Adrenal gland (tissue), 12 donors: ENCODE measurements around the gene THADA. TPM values are rescaled to one million over a fixed set of nuclear protein-coding genes. Genes with fewer than 3 reads are reported as not detected.
A peak's percentile ranks its signal among the peaks of the same experiment; 100 is the strongest.

Experiments
- DNase-seq, 7 donors: peaks; one replicate each; pipeline ENCODE4 v3.0.0-alpha.2; 2019 to 2020
- H3K27ac ChIP-seq, 5 donors: fragments of 200-600 bp; sonication (generic) in 4 of 5; 1 replicate in 3 of 5; 2 replicates in 2 of 5; pipeline versions ENCODE4 v1.5.1 to v1.8.0; 2016 to 2020; ENCODE audit warnings: mild to moderate bottlenecking in 1 of 5
- H3K27me3 ChIP-seq: fragments of 200-600 bp; 2 replicates; pipeline ENCODE4 v1.8.0; 2021
- H3K36me3 ChIP-seq, 2 donors: fragments of 200-600 bp; replicated peaks in 1 of 2; 1 replicate in 1 of 2; 2 replicates in 1 of 2; pipeline versions ENCODE4 v1.5.1 to v1.8.0; 2018 to 2022
- H3K4me1 ChIP-seq, 2 donors: fragments of 200-600 bp; replicated peaks in 1 of 2; 1 replicate in 1 of 2; 2 replicates in 1 of 2; pipeline versions ENCODE4 v1.5.1 to v1.8.0; 2018 to 2021
- H3K4me3 ChIP-seq, 4 donors: fragments of 200-600 bp; sonication (generic) in 3 of 4; one replicate each; pipeline ENCODE4 v1.5.1; 2016 to 2018
- H3K9me3 ChIP-seq, 3 donors: fragments of 200-600 bp; sonication (generic) in 1 of 3; replicated peaks in 1 of 3; 1 replicate in 2 of 3; 2 replicates in 1 of 3; pipeline versions ENCODE4 v1.5.1 to v1.8.0; 2016 to 2021
- POLR2A ChIP-seq, 2 donors: fragments of 450-650 bp; IDR thresholded peaks; one replicate each; pipeline ENCODE4 v1.6.1; 2017; ENCODE audit warnings: antibody characterized with exemption in 2 of 2, mild to moderate bottlenecking in 2 of 2, moderate library complexity in 1 of 2
- WGBS, 4 donors: extraction: QIAGEN DNeasy Blood & Tissue Kit in 2 of 4; methylation state at CpG; one replicate each; pipeline versions ENCODE4 v1.1.5 to v1.1.7; 2013 to 2017; 5-methylcytosine and 5-hydroxymethylcytosine counted together
- intact Hi-C, 2 donors: fragments of 100-400 bp; cut with DNase I; formaldehyde crosslinking; loops; one replicate each; pipeline versions ENCODE4 v1.14.1 to v1.15.0; 2022 to 2023
- polyA plus RNA-seq, 3 donors: library from polyadenylated mRNA; stranded (reverse); fragments of 200-250 nt in 2 of 3; fragments of 350-450 nt in 1 of 3; fragmentation: Illumina TruSeq in 1 of 3; extraction: RNeasy Lipid Tissue Mini Kit (QIAGEN cat#74804) in 1 of 3; gene quantifications; one replicate each; pipeline ENCODE4 v1.2.3, GENCODE V29; 2013 to 2014
- total RNA-seq, 9 donors: library from RNA; depleted of rRNA in 4 of 9; stranded (reverse); fragments of >200 nt in 4 of 9; fragments of 120-200 nt in 1 of 9; fragmentation: NEBNext Ultra II Directional in 1 of 9; extraction: Animal tissue kit (Norgen Biotek cat#: 25700) in 1 of 9; gene quantifications; one replicate each; pipeline versions ENCODE4 v1.1.0 to v1.2.4, GENCODE V29; 2013 to 2023
- TF ChIP-seq, protein P1 (sequence below), 6 experiments: fragments of 450-650 bp in 4 of 6; fragments of 200-600 bp in 2 of 6; sonication (generic) in 1 of 6; IDR thresholded peaks; 1 replicate in 5 of 6; 2 replicates in 1 of 6; pipeline versions ENCODE4 v1.5.1 to v1.8.0; 2016 to 2021; ENCODE audit warnings: antibody characterized with exemption in 6 of 6, mild to moderate bottlenecking in 2 of 6, moderate library complexity in 1 of 6
- donor health status: healthy with polysubstance abuse.
- donor health status: Bipolar disorder and iron deficiency.
- donor health status: DM: yes; HTN: yes; CAD: no.
- donor health status: DM: no; HTN: no; CAD: no.
- donor health status: DM: no; HTN: no; CAD: no.
- donor health status: DM: yes; HTN: yes; CAD: no.

Gene THADA
- total and polyA plus RNA-seq, 12 donors, result 14.1 to 38.4 (median 25.4) TPM

GRCh38 chr2:43594875-43595274 is 963 bp downstream of the THADA start:
- intact Hi-C loops, result no loop called here
- DNase-seq, result no peak
- Histone ChIP-seq H3K36me3 (peaks cover 0 to 12% of the 10 kb centered on the region in 2 donors), H3K27ac (no peak overlapping the region), H3K4me3 (peak overlapping the region in 2 of 4 donors; percentile 71 to 87), H3K27me3 (no peaks in the 10 kb centered on the region), H3K4me1 (peaks cover 7 to 9% of the 10 kb centered on the region in 2 donors), H3K9me3 (no peaks in the 10 kb centered on the region)
- TF ChIP-seq POLR2A (IDR thresholded peaks at IDR 0.05), result no peak
- TF ChIP-seq, protein P1, sequence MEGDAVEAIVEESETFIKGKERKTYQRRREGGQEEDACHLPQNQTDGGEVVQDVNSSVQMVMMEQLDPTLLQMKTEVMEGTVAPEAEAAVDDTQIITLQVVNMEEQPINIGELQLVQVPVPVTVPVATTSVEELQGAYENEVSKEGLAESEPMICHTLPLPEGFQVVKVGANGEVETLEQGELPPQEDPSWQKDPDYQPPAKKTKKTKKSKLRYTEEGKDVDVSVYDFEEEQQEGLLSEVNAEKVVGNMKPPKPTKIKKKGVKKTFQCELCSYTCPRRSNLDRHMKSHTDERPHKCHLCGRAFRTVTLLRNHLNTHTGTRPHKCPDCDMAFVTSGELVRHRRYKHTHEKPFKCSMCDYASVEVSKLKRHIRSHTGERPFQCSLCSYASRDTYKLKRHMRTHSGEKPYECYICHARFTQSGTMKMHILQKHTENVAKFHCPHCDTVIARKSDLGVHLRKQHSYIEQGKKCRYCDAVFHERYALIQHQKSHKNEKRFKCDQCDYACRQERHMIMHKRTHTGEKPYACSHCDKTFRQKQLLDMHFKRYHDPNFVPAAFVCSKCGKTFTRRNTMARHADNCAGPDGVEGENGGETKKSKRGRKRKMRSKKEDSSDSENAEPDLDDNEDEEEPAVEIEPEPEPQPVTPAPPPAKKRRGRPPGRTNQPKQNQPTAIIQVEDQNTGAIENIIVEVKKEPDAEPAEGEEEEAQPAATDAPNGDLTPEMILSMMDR (IDR thresholded peaks at IDR 0.05), result no peak
- WGBS, 4 donors, result 83 to 93% (median 89%) methylated on average over 3 of the region's 3 CpGs

DNA sequence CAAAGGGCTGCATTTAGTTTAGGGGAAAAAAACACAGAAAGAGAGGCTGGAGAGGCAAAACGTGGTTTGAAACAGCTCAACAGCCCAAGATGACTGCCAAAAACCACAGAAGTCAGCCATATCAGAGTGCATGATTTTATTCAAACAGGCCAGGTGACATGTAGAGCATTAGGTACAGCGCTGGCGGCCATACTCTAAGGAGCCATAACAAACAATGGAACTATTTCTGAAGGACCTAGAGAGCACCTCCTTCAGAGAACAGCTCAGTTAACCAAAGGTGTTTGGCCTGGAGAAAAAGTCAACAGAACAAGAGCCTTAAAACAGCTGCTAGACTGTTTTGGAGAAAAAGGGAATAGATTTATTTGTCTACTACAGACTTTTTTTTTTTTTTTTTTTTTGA is 2.6 kb downstream of the THADA start:
- no peak overlapping the region for H3K27ac ChIP-seq
- H3K36me3 ChIP-seq, result peaks cover 0 to 19% of the 10 kb centered on the region in 2 donors
- peaks cover 7 to 9% of the 10 kb centered on the region in 2 donors for H3K4me1 ChIP-seq
- intact Hi-C loops, result no loop called here
- no peaks in the 10 kb centered on the region for H3K27me3 ChIP-seq
- TF ChIP-seq, protein P1 (IDR thresholded peaks at IDR 0.05), result no peak
- TF ChIP-seq POLR2A (IDR thresholded peaks at IDR 0.05), result no peak
- no peak overlapping the region for H3K4me3 ChIP-seq
- no peaks in the 10 kb centered on the region for H3K9me3 ChIP-seq
- WGBS, 4 donors, result 86 to 93% (median 89%) methylated on average over 3 of the region's 3 CpGs
- DNase-seq, result no peak

- peaks cover 0 to 19% of the 10 kb centered on the region in 2 donors for H3K36me3 ChIP-seq
- intact Hi-C loops, result no loop called here
- TF ChIP-seq, protein P1 (IDR thresholded peaks at IDR 0.05), result no peak
- no peak for TF ChIP-seq POLR2A (IDR thresholded peaks at IDR 0.05)
- no peak overlapping the region for H3K27ac ChIP-seq
- H3K4me3 ChIP-seq, result no peak overlapping the region
- no peak for DNase-seq
- no peaks in the 10 kb centered on the region for H3K27me3 ChIP-seq
- no peaks in the 10 kb centered on the region for H3K9me3 ChIP-seq
- peaks cover 7 to 9% of the 10 kb centered on the region in 2 donors for H3K4me1 ChIP-seq
Measured at GRCh38 chr2:43592443-43592842, 3.4 kb downstream of the THADA start.

- H3K9me3 ChIP-seq, result no peaks in the 10 kb centered on the region
- no peak overlapping the region for H3K27ac ChIP-seq
- intact Hi-C loops, result no loop called here
- no peaks in the 10 kb centered on the region for H3K4me1 ChIP-seq
- WGBS, 4 donors, result 96 to 100% (median 97%) methylated on average over 3 of the region's 3 CpGs
- no peak overlapping the region for H3K4me3 ChIP-seq
- H3K36me3 ChIP-seq, result peaks cover 0 to 61% of the 10 kb centered on the region in 2 donors
- no peaks in the 10 kb centered on the region for H3K27me3 ChIP-seq
- TF ChIP-seq, protein P1 (IDR thresholded peaks at IDR 0.05), result no peak
- no peak for TF ChIP-seq POLR2A (IDR thresholded peaks at IDR 0.05)
- no peak for DNase-seq
Measured at GRCh38 chr2:43585708-43586107, 10.1 kb downstream of the THADA start.
